MM.1S (cell line): Measurements from ENCODE around the gene FN3KRP.

Experiments
- DNase-seq: peaks from one replicate; pipeline ENCODE4 v3.0.0-alpha.2; 2015
- H2AFZ ChIP-seq: fragments of 300-600 bp; sonication (generic); 2 replicates; pipeline ENCODE4 v1.6.0; 2016; ENCODE audit warnings: antibody characterized with exemption, low read length
- H3F3A ChIP-seq: fragments of 300-600 bp; sonication (generic); 2 replicates; pipeline ENCODE4 v1.6.1; 2016; ENCODE audit warnings: mild to moderate bottlenecking, antibody characterized with exemption, low read length, moderate library complexity, mixed read lengths; ENCODE audit not compliant: insufficient read depth
- H3K27ac ChIP-seq: fragments of 300-600 bp; sonication (generic); 2 replicates; pipeline ENCODE4 v1.5.1; 2016; ENCODE audit warnings: mild to moderate bottlenecking, low read length
- H3K27me3 ChIP-seq: fragments of 300-600 bp; sonication (generic); replicated peaks from 2 replicates; pipeline ENCODE4 v1.6.0; 2016; ENCODE audit warnings: low read length; ENCODE audit not compliant: insufficient read depth
- H3K36me3 ChIP-seq: fragments of 300-600 bp; sonication (generic); replicated peaks from 2 replicates; pipeline ENCODE4 v1.6.1; 2016; ENCODE audit warnings: mild to moderate bottlenecking, low read length, mixed read lengths; ENCODE audit not compliant: insufficient read depth
- H3K4me1 ChIP-seq: fragments of 300-600 bp; sonication (generic); 2 replicates; pipeline ENCODE4 v1.6.1; 2016; ENCODE audit warnings: low read length, mixed read lengths
- H3K4me2 ChIP-seq: fragments of 300-600 bp; sonication (generic); 2 replicates; pipeline ENCODE4 v1.6.0; 2016; ENCODE audit warnings: low read depth, low read length
- H3K4me3 ChIP-seq: fragments of 300-600 bp; sonication (generic); 2 replicates; pipeline ENCODE4 v1.5.1; 2016; ENCODE audit warnings: low read length, mixed read lengths
- H3K79me2 ChIP-seq: fragments of 300-600 bp; sonication (generic); 2 replicates; pipeline ENCODE4 v1.6.1; 2016; ENCODE audit warnings: mixed run types, low read length, mixed read lengths
- H3K9ac ChIP-seq: fragments of 300-600 bp; sonication (generic); 2 replicates; pipeline ENCODE4 v1.6.1; 2016; ENCODE audit warnings: low read length, mixed read lengths
- H3K9me2 ChIP-seq: fragments of 300-600 bp; sonication (generic); replicated peaks from 2 replicates; pipeline ENCODE4 v1.6.1; 2016; ENCODE audit warnings: mild to moderate bottlenecking, low read length, mixed read lengths; ENCODE audit not compliant: insufficient read depth
- H3K9me3 ChIP-seq: fragments of 300-600 bp; sonication (generic); replicated peaks from 2 replicates; pipeline ENCODE4 v1.6.1; 2016; ENCODE audit warnings: mild to moderate bottlenecking, low read length, mixed read lengths; ENCODE audit not compliant: insufficient read depth
- H4K20me1 ChIP-seq: fragments of 300-600 bp; sonication (generic); 2 replicates; pipeline ENCODE4 v1.6.1; 2016; ENCODE audit warnings: mild to moderate bottlenecking, low read length, moderate library complexity, mixed read lengths; ENCODE audit not compliant: insufficient read depth
- CTCF ChIP-seq: fragments of 300-600 bp; sonication (generic); IDR thresholded peaks from 2 replicates; pipeline ENCODE4 v1.5.1; 2016; ENCODE audit warnings: antibody characterized with exemption, low read length, mixed read lengths
- EZH2 ChIP-seq: fragments of 300-600 bp; sonication (generic); optimal IDR thresholded peaks from 2 replicates; pipeline ENCODE3; 2017; ENCODE audit warnings: low read depth, mild to moderate bottlenecking, antibody characterized with exemption, low read length, mixed read lengths
- EZH2phosphoT487 ChIP-seq: fragments of 300-600 bp; sonication (generic); IDR thresholded peaks from 2 replicates; pipeline ENCODE4 v1.6.1; 2018; ENCODE audit warnings: antibody characterized with exemption, low read length

Gene FN3KRP

GRCh38 chr17:82692268-82692667, 24.2 kb upstream of the FN3KRP start:
- Histone ChIP-seq H3K9ac (no peak overlapping the region), H3K4me2 (no peak overlapping the region), H3K4me1 (no peaks in the 10 kb centered on the region), H3K27ac (no peak overlapping the region), H3K4me3 (no peak overlapping the region), H3K36me3 (no peaks in the 10 kb centered on the region), H3K9me2 (no peaks in the 10 kb centered on the region), H3F3A (no peaks in the 10 kb centered on the region), H3K27me3 (no peaks in the 10 kb centered on the region), H2AFZ (no peak overlapping the region), H3K79me2 (peaks cover 5% of the 10 kb centered on the region; the same call in 1 of the 2 replicates), H4K20me1 (no peaks in the 10 kb centered on the region), H3K9me3 (no peaks in the 10 kb centered on the region)
- no peak for TF ChIP-seq EZH2phosphoT487
- DNase-seq: no peak

- Histone ChIP-seq H3K9me2 (no peaks in the 10 kb centered on the region), H3K9me3 (no peaks in the 10 kb centered on the region), H3K9ac (no peak overlapping the region), H2AFZ (no peak overlapping the region), H3K4me1 (no peaks in the 10 kb centered on the region), H3F3A (no peaks in the 10 kb centered on the region), H3K36me3 (no peaks in the 10 kb centered on the region), H3K27ac (no peak overlapping the region), H4K20me1 (no peaks in the 10 kb centered on the region), H3K4me3 (no peak overlapping the region), H3K4me2 (no peak overlapping the region), H3K27me3 (no peaks in the 10 kb centered on the region), H3K79me2 (peaks cover 10% of the 10 kb centered on the region; the same call in 1 of the 2 replicates)
- no peak for DNase-seq
- TF ChIP-seq EZH2 (no peak), EZH2phosphoT487 (no peak), CTCF (no peak)
Measured at GRCh38 chr17:82693168-82693867, 23.2 kb upstream of the FN3KRP start.

GRCh38 chr17:82694647-82695046, 21.9 kb upstream of the FN3KRP start:
- peaks cover 10% of the 10 kb centered on the region; the same call in 1 of the 2 replicates for H3K79me2 ChIP-seq
- H3K36me3 ChIP-seq: no peaks in the 10 kb centered on the region
- H3K9ac ChIP-seq: no peak overlapping the region
- DNase-seq: no peak
- H4K20me1 ChIP-seq: no peaks in the 10 kb centered on the region
- no peak overlapping the region for H3K4me2 ChIP-seq
- H3K4me1 ChIP-seq: peaks cover 4% of the 10 kb centered on the region; the same call in 1 of the 2 replicates
- TF ChIP-seq CTCF: no peak
- no peak for TF ChIP-seq EZH2phosphoT487
- TF ChIP-seq EZH2: no peak
- no peak overlapping the region for H3K4me3 ChIP-seq
- H3K9me3 ChIP-seq: no peaks in the 10 kb centered on the region
- H3K27ac ChIP-seq: no peak overlapping the region
- H3K27me3 ChIP-seq: no peaks in the 10 kb centered on the region
- no peaks in the 10 kb centered on the region for H3F3A ChIP-seq
- H3K9me2 ChIP-seq: no peaks in the 10 kb centered on the region
- H2AFZ ChIP-seq: no peak overlapping the region

GRCh38 chr17:82696259-82696658, 20.2 kb upstream of the FN3KRP start:
- H3K27ac ChIP-seq: no peak overlapping the region
- H3K4me2 ChIP-seq: no peak overlapping the region
- no peak overlapping the region for H3K9ac ChIP-seq
- H3F3A ChIP-seq: no peaks in the 10 kb centered on the region
- no peaks in the 10 kb centered on the region for H4K20me1 ChIP-seq
- H3K9me2 ChIP-seq: no peaks in the 10 kb centered on the region
- no peak for TF ChIP-seq EZH2
- TF ChIP-seq CTCF: no peak
- no peak for TF ChIP-seq EZH2phosphoT487
- H3K4me3 ChIP-seq: no peak overlapping the region
- H3K79me2 ChIP-seq: peaks cover 10% of the 10 kb centered on the region; the same call in 1 of the 2 replicates
- DNase-seq: no peak
- no peaks in the 10 kb centered on the region for H3K27me3 ChIP-seq
- H3K36me3 ChIP-seq: no peaks in the 10 kb centered on the region
- H3K4me1 ChIP-seq: peaks cover 4% of the 10 kb centered on the region; the same call in 1 of the 2 replicates
- H2AFZ ChIP-seq: no peak overlapping the region
- no peaks in the 10 kb centered on the region for H3K9me3 ChIP-seq
